ENCODE measurements around the gene USP15. TPM values are rescaled to one million over a fixed set of nuclear protein-coding genes. Genes with fewer than 3 reads are reported as not detected.

The USP15 gene
- total and polyA plus RNA-seq, 2 of the 4 experiments (the other 2 are of a cell fraction), result 28.5 to 49.6 TPM

GRCh38 chr12:62363506-62363905 lies 103.3 kb downstream of the USP15 start:
- H3K36me3 ChIP-seq (ENCODE audit: control insufficient read depth, insufficient read depth, low read length), result no peaks in the 10 kb centered on the region
- DNase-seq (no peak), ATAC-seq (ENCODE audit: low read depth) (no peak)
- H4K8ac ChIP-seq (ENCODE audit: low read depth in 2 of 2, low read length in 2 of 2), result no peak overlapping the region
- dilution Hi-C loops (cut with HindIII; ENCODE audit: low sequenced_read_pairs, unreplicated experiment), result no loop called here
- peaks cover 2% of the 10 kb centered on the region in 2 experiments for H3K79me1 ChIP-seq (ENCODE audit: low read depth in 1 of 2, low read length in 2 of 2)
- no peak overlapping the region for H2BK20ac ChIP-seq (ENCODE audit: low read depth, low read length)
- H4K20me1 ChIP-seq (ENCODE audit: insufficient read depth, low read length), result no peaks in the 10 kb centered on the region
- no peaks in the 10 kb centered on the region for H3K9me3 ChIP-seq (ENCODE audit: control insufficient read depth, insufficient read depth, low read length)
- H3K56ac ChIP-seq (ENCODE audit: extremely low read depth, insufficient read depth, low read length), result no peak overlapping the region
- H3K4me2 ChIP-seq (ENCODE audit: low read depth, low read length), result no peak overlapping the region
- no peak overlapping the region for H2AK9ac ChIP-seq (replicated peaks; ENCODE audit: low read depth, low read length, poor library complexity)
- H3K14ac ChIP-seq (replicated peaks; ENCODE audit: low read depth, low read length), result no peak overlapping the region
- CTCF ChIA-PET, result no interaction called here
- BruUV-seq (replicated peaks), result no TSS peak
- TF ChIP-seq RAD21 (IDR thresholded peaks at IDR 0.05; ENCODE audit: low read length) (no peak), RCOR1 (IDR thresholded peaks at IDR 0.05; ENCODE audit: insufficient replicate concordance, low read length) (no peak), ELK1 (IDR thresholded peaks at IDR 0.05; ENCODE audit: borderline replicate concordance, low read depth, low read length) (no peak), MAFK (IDR thresholded peaks at IDR 0.05; ENCODE audit: low read depth, low read length) (no peak), POLR2A (IDR thresholded peaks at IDR 0.05; ENCODE audit: low read depth, low read length) (no peak), CHD1 (IDR thresholded peaks at IDR 0.05; ENCODE audit: low read depth, low read length) (no peak), CTCF (conservative IDR thresholded peaks at IDR 0.05; ENCODE audit: low read depth, low read length) (no peak), SMC3 (IDR thresholded peaks at IDR 0.05; ENCODE audit: low read depth, low read length) (no peak), USF2 (IDR thresholded peaks at IDR 0.05; ENCODE audit: low read depth, low read length) (no peak), RFX5 (IDR thresholded peaks at IDR 0.05; ENCODE audit: low read depth, low read length) (no peak), CEBPB (IDR thresholded peaks at IDR 0.05; ENCODE audit: low read depth, low read length) (no peak), MAZ (IDR thresholded peaks at IDR 0.05; ENCODE audit: borderline replicate concordance, low read depth, low read length) (no peak), FOS (IDR thresholded peaks at IDR 0.05; ENCODE audit: low read depth, low read length) (no peak), BHLHE40 (IDR thresholded peaks at IDR 0.05; ENCODE audit: low read depth, low read length) (no peak), NFE2L2 (IDR thresholded peaks at IDR 0.05; ENCODE audit: low read depth, low read length) (no peak)
- no peak overlapping the region for H2BK5ac ChIP-seq (ENCODE audit: low read depth, low read length, poor library complexity, severe bottlenecking)
- H4K5ac ChIP-seq (ENCODE audit: low read depth, low read length), result no peak overlapping the region
- H3K18ac ChIP-seq (ENCODE audit: low read depth, low read length), result no peak overlapping the region
- H3K4me3 ChIP-seq (ENCODE audit: insufficient read depth, low read depth, low read length), result no peak overlapping the region
- intact Hi-C loops (cut with micrococcal nuclease), result no loop called here
- no peak overlapping the region for H2BK15ac ChIP-seq (ENCODE audit: low read depth, low read length)
- H3K27me3 ChIP-seq (ENCODE audit: control insufficient read depth, insufficient read depth, low read length), result no peaks in the 10 kb centered on the region
- no peak overlapping the region for H3K23ac ChIP-seq (ENCODE audit: low read depth, low read length)
- no peak overlapping the region for H2BK120ac ChIP-seq (ENCODE audit: low read depth, low read length)
- WGBS, 2 experiments (ENCODE audit: extremely low coverage in 2 of 2, insufficient read length in 1 of 2), result no CpG with 5 or more reads among the region's 4 CpGs
- H3K4me1 ChIP-seq (ENCODE audit: control insufficient read depth, insufficient read depth, low read length), result no peaks in the 10 kb centered on the region
- no peaks in the 10 kb centered on the region for H3K9me1 ChIP-seq (ENCODE audit: insufficient read depth, low read length)
- in situ Hi-C loops (cut with MboI; ENCODE audit: low sequenced_read_pairs), result no loop called here
- no peak overlapping the region for H2AK5ac ChIP-seq (ENCODE audit: low read depth, low read length)
- no peak overlapping the region for H3K9ac ChIP-seq (ENCODE audit: low read depth, low read length)
- no peak overlapping the region for H4K91ac ChIP-seq (ENCODE audit: insufficient read depth, low read depth, low read length)
- H3K4ac ChIP-seq (ENCODE audit: low read depth, low read length), result no peak overlapping the region
- no peak overlapping the region for H3K27ac ChIP-seq (ENCODE audit: insufficient read depth, low read length)
- POLR2A ChIA-PET (ENCODE audit: unreplicated experiment), result no interaction called here
- no peak overlapping the region for H2AFZ ChIP-seq (replicated peaks; ENCODE audit: low read length, poor library complexity)

Data from IMR-90 (cell line).